Choroid plexus epithelial cell (primary cell): Measurements from ENCODE around the gene NACC2.

ENCODE experiments used
- DNase-seq: peaks from one replicate; pipeline ENCODE4 v3.0.0-alpha.2; 2010; ENCODE audit warnings: low read depth
- H3K4me3 ChIP-seq: 2 replicates; pipeline ENCODE4 v1.5.1; 2011; ENCODE audit warnings: low read depth, mild to moderate bottlenecking, control low read depth, low read length, moderate library complexity
- CTCF ChIP-seq: conservative IDR thresholded peaks from 2 replicates; pipeline ENCODE4 v1.5.1; 2011; ENCODE audit warnings: low read depth, mild to moderate bottlenecking, control low read depth, inconsistent platforms, low read length, moderate library complexity

The NACC2 gene

DNA sequence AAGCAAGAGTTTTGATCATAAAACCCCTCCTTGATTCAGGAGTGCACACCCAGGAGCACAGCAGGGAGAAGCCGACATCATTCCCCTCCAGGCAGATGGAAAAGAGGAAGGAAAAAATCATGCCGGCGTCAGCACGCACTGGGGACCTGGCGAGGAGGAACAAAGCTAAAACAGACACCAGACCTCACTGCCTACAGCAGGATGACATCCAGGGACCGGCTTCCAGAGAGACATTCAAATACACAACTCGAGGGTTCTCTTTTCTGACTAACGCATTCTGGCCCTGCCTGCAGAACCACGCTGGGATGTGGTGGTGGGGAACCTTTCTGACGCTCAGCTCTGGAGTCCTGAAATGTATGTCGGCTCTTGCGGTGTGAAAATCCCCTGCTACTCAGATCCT is 136.6 kb downstream of the NACC2 start:
- no peak for TF ChIP-seq CTCF
- H3K4me3 ChIP-seq = no peak overlapping the region
- DNase-seq = no peak

GRCh38 chr9:135957431-135957830 is 137.7 kb downstream of the NACC2 start:
- DNase-seq = no peak
- no peak for TF ChIP-seq CTCF
- H3K4me3 ChIP-seq = no peak overlapping the region

DNA sequence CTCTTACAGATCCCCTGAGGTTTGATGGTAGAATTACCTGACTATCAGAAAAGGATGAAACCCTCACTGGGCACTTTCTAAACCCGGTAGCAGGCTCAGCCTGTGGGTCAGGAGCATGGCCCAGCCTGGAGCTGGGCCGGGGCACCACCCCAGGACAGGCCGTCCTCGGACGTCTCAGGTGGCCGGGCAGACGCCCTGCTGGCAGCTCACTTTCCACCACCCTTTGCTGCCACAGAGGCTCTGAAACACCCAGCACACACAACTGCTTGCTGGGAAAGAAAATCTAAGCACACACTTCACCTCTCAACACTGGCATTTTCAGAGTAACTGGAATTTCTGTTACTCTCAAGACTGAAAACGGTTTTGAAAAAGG is 138.3 kb downstream of the NACC2 start:
- DNase-seq = no peak
- no peak for TF ChIP-seq CTCF
- no peak overlapping the region for H3K4me3 ChIP-seq
